NT2/D1 (cell line): Measurements from ENCODE around the gene LEFTY1.

Source experiments
- YY1 ChIP-seq: IDR thresholded peaks from 2 replicates; pipeline ENCODE4 v1.6.1; 2011; ENCODE audit not compliant: insufficient read length, insufficient read depth
- ZNF274 ChIP-seq: IDR thresholded peaks from 2 replicates; pipeline ENCODE4 v1.6.1; 2011; ENCODE audit warnings: mild to moderate bottlenecking, low read depth, low read length

DNA sequence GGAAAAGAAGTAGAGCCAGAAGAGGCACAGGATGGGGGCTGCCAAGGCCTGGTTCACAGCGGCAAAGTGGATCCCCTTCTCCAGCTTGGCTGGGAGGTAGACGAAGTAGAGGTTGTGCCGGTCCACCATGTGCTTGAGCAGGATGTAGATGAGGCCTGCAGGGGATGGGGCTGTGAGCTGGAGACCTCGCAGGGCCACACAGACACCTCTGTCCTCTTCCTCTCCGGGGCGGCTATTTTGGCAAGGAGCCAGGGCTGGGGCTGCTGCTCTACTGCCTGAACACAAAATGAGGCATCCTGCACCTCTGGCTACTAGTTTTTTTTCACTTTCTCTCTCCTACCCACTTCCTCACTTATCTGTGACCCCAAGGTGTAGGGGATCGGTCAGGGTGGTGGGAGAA, 39.0 kb downstream of the LEFTY1 start:
- TF ChIP-seq ZNF274 (no peak), YY1 (no peak)
